Esophagus squamous epithelium (tissue), 5 donors: ENCODE measurements around the gene CNPY3. TPM values are rescaled to one million over a fixed set of nuclear protein-coding genes. Genes with fewer than 3 reads are reported as not detected.
"Not testable (repeated sequence)": the region's sequence is repeated elsewhere in the genome, so short reads cannot be mapped to it uniquely, and the experiment has no call there.

Experiments
- DNase-seq: peaks from one replicate; lab custom pipeline; 2025; lab: John Stamatoyannopoulos, UW
- H3K27ac ChIP-seq, 4 donors: fragments of 200-600 bp; sonication (generic); one replicate each; pipeline ENCODE4 v1.5.1; 2016 to 2019; ENCODE audit warnings: mild to moderate bottlenecking in 1 of 4
- H3K27me3 ChIP-seq, 4 donors: fragments of 200-600 bp; sonication (generic); 1 replicate in 3 of 4; 2 replicates in 1 of 4; pipeline versions ENCODE4 v1.5.1 to v1.6.0; 2017 to 2021; ENCODE audit warnings: antibody characterized with exemption in 1 of 4
- H3K36me3 ChIP-seq, 3 donors: fragments of 200-600 bp; sonication (generic); one replicate each; pipeline ENCODE4 v1.5.1; 2016 to 2019
- H3K4me1 ChIP-seq, 3 donors: fragments of 200-600 bp; sonication (generic); one replicate each; pipeline ENCODE4 v1.5.1; 2017 to 2019
- H3K4me3 ChIP-seq, 4 donors: fragments of 200-600 bp; sonication (generic); 1 replicate in 3 of 4; 2 replicates in 1 of 4; pipeline ENCODE4 v1.5.1; 2016 to 2019; ENCODE audit warnings: mild to moderate bottlenecking in 2 of 4, moderate library complexity in 1 of 4
- H3K9me3 ChIP-seq, 3 donors: fragments of 200-600 bp; sonication (generic); one replicate each; pipeline ENCODE4 v1.5.1; 2016 to 2019
- POLR2A ChIP-seq, 4 donors: fragments of 450-650 bp; IDR thresholded peaks; one replicate each; pipeline ENCODE4 v1.6.1; 2017; ENCODE audit warnings: antibody characterized with exemption in 4 of 4, mild to moderate bottlenecking in 4 of 4, moderate library complexity in 3 of 4
- WGBS, 2 donors: methylation state at CpG; one replicate each; pipeline ENCODE4 v1.1.5; 2018; 5-methylcytosine and 5-hydroxymethylcytosine counted together
- intact Hi-C: fragments of 100-400 bp; cut with DNase I; formaldehyde crosslinking; loops from one replicate; pipeline ENCODE4 v1.15.0; 2022
- total RNA-seq, 4 donors: library from RNA; depleted of rRNA; stranded (reverse); fragments of >200 nt; gene quantifications; one replicate each; pipeline ENCODE4 v1.1.0, GENCODE V29; 2016
- TF ChIP-seq, protein P1 (sequence below), 6 experiments: fragments of 450-650 bp in 4 of 6; fragments of 200-600 bp in 2 of 6; sonication (generic) in 2 of 6; IDR thresholded peaks; one replicate each; pipeline ENCODE4 v1.5.1; 2016 to 2019; ENCODE audit warnings: antibody characterized with exemption in 6 of 6, mild to moderate bottlenecking in 4 of 6, moderate library complexity in 4 of 6
- donor health status: DM: yes; HTN: yes; CAD: no.

The CNPY3 gene
- total RNA-seq, 4 donors from 2014 or later, result 10.3 to 24.6 (median 17.7) TPM

DNA sequence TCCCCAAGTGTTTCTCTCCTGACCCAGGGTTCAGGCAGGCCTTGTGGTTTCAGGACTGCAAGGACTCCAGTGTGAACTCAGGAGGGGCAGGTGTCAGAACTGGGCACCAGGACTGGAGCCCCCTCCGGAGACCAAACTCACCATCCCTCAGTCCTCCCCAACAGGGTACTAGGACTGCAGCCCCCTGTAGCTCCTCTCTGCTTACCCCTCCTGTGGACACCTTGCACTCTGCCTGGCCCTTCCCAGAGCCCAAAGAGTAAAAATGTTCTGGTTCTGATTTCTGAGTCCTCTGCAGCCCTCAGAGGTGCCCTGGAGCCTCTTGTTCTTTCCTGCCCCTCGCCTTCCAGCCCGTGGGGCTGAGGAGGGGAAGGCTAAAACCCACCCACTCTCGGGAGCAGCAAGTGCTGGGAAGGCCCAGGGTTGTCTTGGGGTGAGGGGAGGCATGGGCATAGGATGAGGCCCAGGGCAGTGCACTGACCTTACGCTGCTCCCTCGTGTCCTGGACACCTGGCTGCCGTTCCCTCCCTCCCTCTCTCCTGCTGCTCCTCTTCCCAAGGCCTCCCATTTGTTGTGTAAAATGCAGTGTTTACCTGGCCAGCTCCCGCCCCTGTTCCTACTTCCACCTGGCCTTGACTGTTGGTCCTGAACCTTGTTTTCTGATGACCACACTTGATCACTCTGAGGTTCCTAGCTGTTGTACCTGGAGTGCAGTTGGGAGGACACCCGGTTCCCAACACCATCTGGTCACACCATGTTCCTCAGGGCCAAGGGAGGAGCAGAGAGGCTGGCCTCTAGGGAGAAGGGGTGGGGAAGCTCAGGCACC lies 9.9 kb downstream of the CNPY3 start:
- peaks cover 0 to 4% (median 0%) of the 10 kb centered on the region in 3 donors for H3K4me1 ChIP-seq
- no peak overlapping the region for H3K27ac ChIP-seq
- 82 to 88% methylated on average over 6 of the region's 9 CpGs for WGBS, 2 donors
- no peaks in the 10 kb centered on the region for H3K9me3 ChIP-seq
- H3K27me3 ChIP-seq, result no peaks in the 10 kb centered on the region
- TF ChIP-seq, protein P1, sequence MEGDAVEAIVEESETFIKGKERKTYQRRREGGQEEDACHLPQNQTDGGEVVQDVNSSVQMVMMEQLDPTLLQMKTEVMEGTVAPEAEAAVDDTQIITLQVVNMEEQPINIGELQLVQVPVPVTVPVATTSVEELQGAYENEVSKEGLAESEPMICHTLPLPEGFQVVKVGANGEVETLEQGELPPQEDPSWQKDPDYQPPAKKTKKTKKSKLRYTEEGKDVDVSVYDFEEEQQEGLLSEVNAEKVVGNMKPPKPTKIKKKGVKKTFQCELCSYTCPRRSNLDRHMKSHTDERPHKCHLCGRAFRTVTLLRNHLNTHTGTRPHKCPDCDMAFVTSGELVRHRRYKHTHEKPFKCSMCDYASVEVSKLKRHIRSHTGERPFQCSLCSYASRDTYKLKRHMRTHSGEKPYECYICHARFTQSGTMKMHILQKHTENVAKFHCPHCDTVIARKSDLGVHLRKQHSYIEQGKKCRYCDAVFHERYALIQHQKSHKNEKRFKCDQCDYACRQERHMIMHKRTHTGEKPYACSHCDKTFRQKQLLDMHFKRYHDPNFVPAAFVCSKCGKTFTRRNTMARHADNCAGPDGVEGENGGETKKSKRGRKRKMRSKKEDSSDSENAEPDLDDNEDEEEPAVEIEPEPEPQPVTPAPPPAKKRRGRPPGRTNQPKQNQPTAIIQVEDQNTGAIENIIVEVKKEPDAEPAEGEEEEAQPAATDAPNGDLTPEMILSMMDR (IDR thresholded peaks at IDR 0.05), result no peak
- no peak for TF ChIP-seq POLR2A (IDR thresholded peaks at IDR 0.05)
- H3K4me3 ChIP-seq, result no peak overlapping the region
- intact Hi-C loops, result no loop called here
- no peak for DNase-seq
- H3K36me3 ChIP-seq, result peaks cover 25 to 96% (median 31%) of the 10 kb centered on the region in 3 donors

DNA sequence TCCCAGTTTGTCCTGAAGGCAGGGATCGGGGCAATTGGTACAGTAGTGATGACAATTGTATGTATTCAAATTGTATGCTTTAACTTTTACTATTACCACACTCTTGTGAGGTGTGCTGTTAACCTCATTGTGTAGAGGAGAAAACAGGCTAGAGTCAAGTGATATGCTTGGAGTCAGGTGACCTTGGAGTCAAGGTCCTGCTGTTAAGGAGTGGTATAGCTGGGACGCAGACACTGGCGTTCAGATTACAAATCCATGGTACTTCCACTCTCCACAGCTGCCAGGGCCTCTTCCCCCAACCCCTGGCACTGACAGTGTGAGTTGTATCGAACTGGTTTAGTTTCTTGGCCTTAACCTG lies 10.5 kb downstream of the CNPY3 start:
- 78 to 82% methylated on average over 4 of the region's 4 CpGs for WGBS, 2 donors
- no peak for DNase-seq
- Histone ChIP-seq H3K36me3 (peaks cover 25 to 96% (median 28%) of the 10 kb centered on the region in 3 donors), H3K27ac (no peak overlapping the region), H3K27me3 (no peaks in the 10 kb centered on the region), H3K9me3 (no peaks in the 10 kb centered on the region), H3K4me3 (no peak overlapping the region), H3K4me1 (no peaks in the 10 kb centered on the region)
- intact Hi-C loops, result no loop called here
- TF ChIP-seq POLR2A (IDR thresholded peaks at IDR 0.05), result no peak
- TF ChIP-seq, protein P1 (IDR thresholded peaks at IDR 0.05), result no peak

DNA sequence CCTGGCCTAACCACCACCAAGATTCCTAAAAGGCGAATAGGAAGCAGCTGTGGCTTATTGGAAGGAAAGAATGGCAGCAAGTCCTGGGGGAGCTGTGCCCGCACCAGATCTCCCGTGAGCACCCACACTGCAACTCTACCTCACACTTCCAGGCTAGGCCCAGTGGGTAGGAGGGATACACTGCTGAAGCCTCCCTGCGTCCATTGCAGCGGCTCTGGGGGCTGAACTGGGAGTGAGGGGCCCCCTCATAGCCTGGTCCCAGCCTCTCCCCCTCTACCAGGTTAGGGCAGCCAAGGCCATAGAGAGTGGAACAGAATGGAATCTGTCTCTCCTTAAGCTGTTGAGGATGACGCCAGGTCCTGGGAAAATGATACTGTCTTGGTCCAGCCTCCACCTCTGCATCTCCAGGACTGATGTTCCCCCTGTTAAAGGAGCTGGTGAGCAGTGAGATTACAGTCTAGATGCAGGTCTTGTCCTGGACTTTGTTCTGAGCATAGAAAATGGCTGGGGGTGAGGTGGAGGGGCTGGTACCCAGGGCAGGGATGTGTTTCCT lies 11.3 kb downstream of the CNPY3 start:
- 93 to 100% methylated on average over 3 of the region's 6 CpGs for WGBS, 2 donors
- H3K27ac ChIP-seq, result no peak overlapping the region
- H3K27me3 ChIP-seq, result no peaks in the 10 kb centered on the region
- no peak for DNase-seq
- H3K4me1 ChIP-seq, result no peaks in the 10 kb centered on the region
- intact Hi-C loops, result no loop called here
- H3K9me3 ChIP-seq, result no peaks in the 10 kb centered on the region
- H3K36me3 ChIP-seq, result peaks cover 21 to 91% (median 24%) of the 10 kb centered on the region in 3 donors
- TF ChIP-seq, protein P1 (IDR thresholded peaks at IDR 0.05), result no peak
- no peak for TF ChIP-seq POLR2A (IDR thresholded peaks at IDR 0.05)
- no peak overlapping the region for H3K4me3 ChIP-seq

DNA sequence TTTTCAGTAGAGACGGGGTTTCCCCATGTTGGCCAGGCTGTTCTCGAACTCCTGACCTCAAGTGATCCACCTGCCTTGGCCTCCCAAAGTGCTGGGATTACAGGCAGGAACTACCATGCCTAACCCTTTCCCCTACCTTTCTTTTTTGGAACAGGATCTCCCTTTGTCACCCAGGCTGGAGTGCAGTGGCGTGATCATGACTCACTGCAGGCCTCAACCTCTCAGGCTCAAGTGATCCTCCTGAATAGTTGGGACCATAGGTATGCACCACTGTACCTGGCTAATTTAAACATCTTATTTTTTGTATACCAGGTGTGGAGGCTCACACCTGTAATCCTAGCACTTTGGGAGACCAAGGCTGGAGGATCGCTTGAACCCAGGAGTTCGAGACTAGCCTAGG lies 12.1 kb downstream of the CNPY3 start:
- intact Hi-C loops, H3K27ac ChIP-seq, H3K4me1 ChIP-seq, H3K4me3 ChIP-seq, H3K27me3 ChIP-seq, H3K9me3 ChIP-seq, DNase-seq: not testable (repeated sequence)
- peaks cover 16 to 90% (median 18%) of the 10 kb centered on the region in 3 donors for H3K36me3 ChIP-seq
- 92 to 97% methylated on average over 5 of the region's 5 CpGs for WGBS, 2 donors

DNA sequence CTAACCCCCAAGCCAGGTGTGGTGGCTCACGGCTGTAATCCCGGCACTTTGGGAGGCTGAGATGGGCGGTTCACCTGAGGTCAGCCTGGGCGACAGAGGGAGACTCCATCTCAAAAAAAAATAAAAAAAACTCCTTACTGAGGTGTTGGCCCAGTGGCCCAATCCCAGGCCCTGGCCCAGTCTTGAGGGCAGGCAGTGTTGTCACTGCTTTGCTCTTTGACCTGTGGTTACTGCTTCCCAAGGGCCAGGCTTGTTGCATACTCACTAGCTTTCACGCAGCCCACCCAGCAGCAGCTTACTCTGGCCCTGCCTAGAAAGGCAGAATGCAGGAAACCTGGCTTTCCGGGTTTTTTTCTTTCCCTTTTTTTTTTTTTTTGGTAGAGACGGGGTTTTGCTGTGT lies 13.2 kb downstream of the CNPY3 start:
- TF ChIP-seq POLR2A (IDR thresholded peaks at IDR 0.05), result no peak
- TF ChIP-seq, protein P1 (IDR thresholded peaks at IDR 0.05), result no peak
- Histone ChIP-seq H3K27ac (no peak overlapping the region), H3K4me3 (no peak overlapping the region), H3K27me3 (no peaks in the 10 kb centered on the region), H3K36me3 (peaks cover 13 to 80% (median 14%) of the 10 kb centered on the region in 3 donors), H3K4me1 (no peaks in the 10 kb centered on the region), H3K9me3 (no peaks in the 10 kb centered on the region)
- WGBS, 2 donors, result 73 to 79% methylated on average over 6 to 7 of the region's 7 CpGs
- intact Hi-C loops, result no loop called here
- DNase-seq, result no peak
